SK-N-SH (cell line): ENCODE results near the gene NACA2.
A peak's percentile ranks its signal among the peaks of the same experiment; 100 is the strongest.

Source experiments
- CHD2 ChIP-seq: fragments of 150-350 bp; IDR thresholded peaks from 2 replicates; pipeline ENCODE4 v1.6.1; 2018; ENCODE audit warnings: low read length; ENCODE audit not compliant: partially characterized antibody
- CTCF ChIP-seq: fragments of 200-600 bp; sonication (generic); IDR thresholded peaks from 2 replicates; pipeline ENCODE4 v1.6.1; 2017; ENCODE audit warnings: antibody characterized with exemption, mild to moderate bottlenecking, moderate library complexity
- EZH2phosphoT487 ChIP-seq: fragments of 200-600 bp; sonication (generic); IDR thresholded peaks from 2 replicates; pipeline ENCODE4 v1.6.1; 2017; ENCODE audit warnings: low read depth, mixed run types, mild to moderate bottlenecking, antibody characterized with exemption, moderate library complexity, borderline replicate concordance
- GATA2 ChIP-seq: sonication (generic); formaldehyde crosslinking; IDR thresholded peaks from 2 replicates; pipeline ENCODE4 v1.5.0; 2020; ENCODE audit warnings: mild to moderate bottlenecking, missing genetic modification reagents
- JUND ChIP-seq: IDR thresholded peaks from 2 replicates; pipeline ENCODE4 v1.4.0; 2012
- NFIC ChIP-seq: IDR thresholded peaks from 2 replicates; pipeline ENCODE4 v1.4.0; 2012; ENCODE audit warnings: borderline replicate concordance
- RCOR1 ChIP-seq: fragments of 150-350 bp; IDR thresholded peaks from 2 replicates; pipeline ENCODE4 v1.6.1; 2017; ENCODE audit warnings: antibody characterized with exemption, low read length
- RFX5 ChIP-seq: IDR thresholded peaks from 2 replicates; pipeline ENCODE4 v1.6.1; 2012; ENCODE audit warnings: mild to moderate bottlenecking, improper control_type of control experiment, low read length
- TF ChIP-seq, protein P1 (sequence below): IDR thresholded peaks from 2 replicates; pipeline ENCODE4 v1.6.1; 2012; ENCODE audit warnings: mild to moderate bottlenecking, low read depth, low read length, moderate library complexity

DNA sequence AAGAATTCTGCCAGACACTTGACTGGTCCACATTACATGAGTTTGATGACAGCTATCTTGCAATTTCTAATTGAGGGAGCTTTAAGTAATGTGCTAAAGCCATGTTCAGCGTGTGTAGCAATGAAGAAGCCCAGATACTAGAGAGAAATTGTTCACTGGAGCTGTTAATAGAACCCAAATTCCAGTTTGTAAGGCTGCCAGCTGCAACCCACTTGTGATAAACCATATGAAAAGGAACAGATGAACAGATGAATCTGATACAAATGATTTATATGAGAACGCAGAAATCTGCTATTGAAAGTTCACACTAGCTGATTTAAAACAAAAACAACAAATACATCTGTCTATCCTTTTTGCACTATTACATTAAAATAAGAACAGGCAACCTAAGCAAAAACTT, 6.2 kb downstream of the NACA2 start:
- TF ChIP-seq RCOR1 (peak; percentile 98), CTCF (no peak), CHD2 (peak; percentile 83), GATA2 (CRISPR knock-in tag) (peak; percentile 75), EZH2phosphoT487 (no peak), RFX5 (no peak), NFIC (no peak), JUND (no peak)
- TF ChIP-seq, protein P1, sequence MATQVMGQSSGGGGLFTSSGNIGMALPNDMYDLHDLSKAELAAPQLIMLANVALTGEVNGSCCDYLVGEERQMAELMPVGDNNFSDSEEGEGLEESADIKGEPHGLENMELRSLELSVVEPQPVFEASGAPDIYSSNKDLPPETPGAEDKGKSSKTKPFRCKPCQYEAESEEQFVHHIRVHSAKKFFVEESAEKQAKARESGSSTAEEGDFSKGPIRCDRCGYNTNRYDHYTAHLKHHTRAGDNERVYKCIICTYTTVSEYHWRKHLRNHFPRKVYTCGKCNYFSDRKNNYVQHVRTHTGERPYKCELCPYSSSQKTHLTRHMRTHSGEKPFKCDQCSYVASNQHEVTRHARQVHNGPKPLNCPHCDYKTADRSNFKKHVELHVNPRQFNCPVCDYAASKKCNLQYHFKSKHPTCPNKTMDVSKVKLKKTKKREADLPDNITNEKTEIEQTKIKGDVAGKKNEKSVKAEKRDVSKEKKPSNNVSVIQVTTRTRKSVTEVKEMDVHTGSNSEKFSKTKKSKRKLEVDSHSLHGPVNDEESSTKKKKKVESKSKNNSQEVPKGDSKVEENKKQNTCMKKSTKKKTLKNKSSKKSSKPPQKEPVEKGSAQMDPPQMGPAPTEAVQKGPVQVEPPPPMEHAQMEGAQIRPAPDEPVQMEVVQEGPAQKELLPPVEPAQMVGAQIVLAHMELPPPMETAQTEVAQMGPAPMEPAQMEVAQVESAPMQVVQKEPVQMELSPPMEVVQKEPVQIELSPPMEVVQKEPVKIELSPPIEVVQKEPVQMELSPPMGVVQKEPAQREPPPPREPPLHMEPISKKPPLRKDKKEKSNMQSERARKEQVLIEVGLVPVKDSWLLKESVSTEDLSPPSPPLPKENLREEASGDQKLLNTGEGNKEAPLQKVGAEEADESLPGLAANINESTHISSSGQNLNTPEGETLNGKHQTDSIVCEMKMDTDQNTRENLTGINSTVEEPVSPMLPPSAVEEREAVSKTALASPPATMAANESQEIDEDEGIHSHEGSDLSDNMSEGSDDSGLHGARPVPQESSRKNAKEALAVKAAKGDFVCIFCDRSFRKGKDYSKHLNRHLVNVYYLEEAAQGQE = no peak
